GM12872 (cell line): ENCODE results near the gene C4orf50.

ENCODE experiments used
- TF ChIP-seq, protein P1 (sequence below): IDR thresholded peaks from 3 replicates; pipeline ENCODE4 v1.5.1; 2011; ENCODE audit warnings: low read depth, mild to moderate bottlenecking, low read length, moderate library complexity; ENCODE audit not compliant: insufficient read depth

Gene C4orf50

DNA sequence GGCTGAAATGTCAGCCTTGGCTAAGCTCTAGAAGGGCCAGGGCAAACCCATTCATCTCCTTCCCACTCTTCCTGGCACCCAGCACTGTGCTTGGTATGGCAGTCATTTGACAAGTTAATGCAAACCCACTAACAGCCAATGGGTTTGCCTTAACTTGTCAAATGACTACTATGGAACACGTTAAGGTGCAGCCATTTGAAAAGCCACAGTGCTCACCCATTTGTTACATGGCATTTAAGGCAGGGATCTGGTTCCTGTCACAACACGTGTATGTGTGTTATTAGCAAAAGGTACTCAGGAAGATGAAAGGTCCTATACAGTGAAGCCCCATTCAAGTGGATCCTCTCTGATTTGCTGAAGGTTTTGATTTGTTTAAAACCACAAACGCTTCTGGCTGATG is 132.5 kb downstream of the C4orf50 start:
- TF ChIP-seq, protein P1, sequence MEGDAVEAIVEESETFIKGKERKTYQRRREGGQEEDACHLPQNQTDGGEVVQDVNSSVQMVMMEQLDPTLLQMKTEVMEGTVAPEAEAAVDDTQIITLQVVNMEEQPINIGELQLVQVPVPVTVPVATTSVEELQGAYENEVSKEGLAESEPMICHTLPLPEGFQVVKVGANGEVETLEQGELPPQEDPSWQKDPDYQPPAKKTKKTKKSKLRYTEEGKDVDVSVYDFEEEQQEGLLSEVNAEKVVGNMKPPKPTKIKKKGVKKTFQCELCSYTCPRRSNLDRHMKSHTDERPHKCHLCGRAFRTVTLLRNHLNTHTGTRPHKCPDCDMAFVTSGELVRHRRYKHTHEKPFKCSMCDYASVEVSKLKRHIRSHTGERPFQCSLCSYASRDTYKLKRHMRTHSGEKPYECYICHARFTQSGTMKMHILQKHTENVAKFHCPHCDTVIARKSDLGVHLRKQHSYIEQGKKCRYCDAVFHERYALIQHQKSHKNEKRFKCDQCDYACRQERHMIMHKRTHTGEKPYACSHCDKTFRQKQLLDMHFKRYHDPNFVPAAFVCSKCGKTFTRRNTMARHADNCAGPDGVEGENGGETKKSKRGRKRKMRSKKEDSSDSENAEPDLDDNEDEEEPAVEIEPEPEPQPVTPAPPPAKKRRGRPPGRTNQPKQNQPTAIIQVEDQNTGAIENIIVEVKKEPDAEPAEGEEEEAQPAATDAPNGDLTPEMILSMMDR, result no peak

DNA sequence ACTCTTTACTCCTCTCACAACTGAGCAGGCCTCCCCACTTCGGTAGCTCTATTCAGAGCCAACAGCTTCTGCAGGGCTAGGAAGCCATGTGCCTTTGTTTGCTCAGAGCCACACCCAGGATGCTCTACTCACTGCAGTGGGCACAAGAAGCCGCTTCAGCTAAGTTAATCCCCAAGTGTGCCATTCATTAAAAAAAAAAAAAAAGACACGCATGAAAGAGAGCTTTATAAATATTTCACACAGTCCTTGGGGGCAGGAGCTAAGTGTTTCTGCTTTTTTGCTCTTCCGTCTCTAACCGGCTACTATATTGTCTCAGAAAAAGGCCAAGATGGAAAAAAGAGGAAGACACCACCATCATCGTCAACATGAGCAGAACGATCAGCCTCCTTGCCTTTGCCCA is 133.4 kb downstream of the C4orf50 start:
- TF ChIP-seq, protein P1, result no peak

- TF ChIP-seq, protein P1, result no peak
Measured at GRCh38 chr4:5883916-5884315, 134.3 kb downstream of the C4orf50 start.

GRCh38 chr4:5882947-5883346 is 135.3 kb downstream of the C4orf50 start:
- TF ChIP-seq, protein P1, result no peak

GRCh38 chr4:5881340-5881739 is 136.9 kb downstream of the C4orf50 start:
- TF ChIP-seq, protein P1, result no peak

- TF ChIP-seq, protein P1, result no peak
Measured at GRCh38 chr4:5878359-5878758, 139.9 kb downstream of the C4orf50 start.

DNA sequence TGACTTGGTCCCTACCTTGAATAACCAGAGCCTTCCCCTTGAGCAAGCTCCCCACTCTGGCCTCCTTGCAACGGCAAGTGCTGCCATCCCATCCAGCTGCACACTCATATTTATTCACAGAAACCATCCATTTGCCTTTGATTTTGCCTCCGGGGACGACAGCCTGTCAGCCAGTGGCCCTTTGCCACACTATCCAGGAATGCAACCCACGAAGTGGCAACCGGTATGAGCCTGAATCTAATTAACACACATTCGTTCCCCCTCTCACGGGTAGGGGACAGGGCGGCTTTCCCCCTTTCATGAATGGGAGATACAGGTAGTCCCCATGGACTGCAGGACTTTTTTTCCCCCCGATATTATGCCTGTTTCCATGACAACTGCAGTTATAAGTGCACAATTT is 140.8 kb downstream of the C4orf50 start:
- TF ChIP-seq, protein P1, result no peak
